GM21737 (cell line): Measurements from ENCODE around the gene FANCI.

ENCODE experiments used
- ATAC-seq: cut with Tn5 transposase; IDR thresholded peaks from one replicate; pipeline ENCODE4 v1.9.1; 2021; ENCODE audit warnings: mild to moderate bottlenecking, moderate library complexity; ENCODE audit not compliant: unreplicated experiment

FANCI gene

GRCh38 chr15:89359471-89360293 is 115.9 kb downstream of the FANCI start:
- ATAC-seq, result no peak

- no peak for ATAC-seq
These were observed 116.7 kb downstream of the FANCI start for GRCh38 chr15:89360294-89360971.

DNA sequence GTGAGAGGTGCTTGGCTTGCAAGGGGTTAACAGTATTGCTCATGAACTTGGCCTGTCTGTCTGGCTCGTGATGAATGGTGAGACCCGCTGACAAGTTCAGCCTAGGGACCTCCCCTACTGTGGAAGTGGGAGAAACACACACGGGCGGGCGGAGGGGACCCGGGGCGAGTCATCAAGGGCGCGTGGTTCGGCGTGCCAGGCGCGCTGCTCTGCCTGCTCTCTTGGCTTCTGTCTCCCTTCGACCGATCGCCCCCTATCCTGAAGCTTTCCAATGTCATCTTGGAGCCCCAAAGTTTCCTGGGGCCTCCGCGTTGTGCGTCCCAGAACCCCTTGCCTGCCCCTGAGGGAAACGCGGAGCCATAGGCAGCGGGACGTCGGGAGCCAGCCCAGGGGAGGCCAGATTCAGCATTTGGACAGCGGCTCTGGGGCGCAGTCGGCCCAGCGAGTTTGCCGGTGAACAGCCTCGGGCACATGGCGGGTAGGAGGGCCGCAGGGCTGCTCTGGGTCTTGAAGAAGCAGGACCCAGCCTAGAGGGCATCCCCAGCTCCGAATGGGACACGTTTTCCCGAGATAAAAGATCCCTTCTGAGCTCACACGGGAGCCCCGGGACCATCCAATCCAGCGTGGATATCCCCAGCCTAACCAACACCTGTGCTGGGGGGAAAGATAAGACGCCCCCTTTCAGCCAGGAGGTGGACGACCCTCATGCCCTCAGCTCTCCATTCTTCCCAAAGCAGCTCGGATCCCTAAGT is 117.8 kb downstream of the FANCI start:
- ATAC-seq, result no peak

GRCh38 chr15:89362203-89363101 is 118.7 kb downstream of the FANCI start:
- no peak for ATAC-seq

DNA sequence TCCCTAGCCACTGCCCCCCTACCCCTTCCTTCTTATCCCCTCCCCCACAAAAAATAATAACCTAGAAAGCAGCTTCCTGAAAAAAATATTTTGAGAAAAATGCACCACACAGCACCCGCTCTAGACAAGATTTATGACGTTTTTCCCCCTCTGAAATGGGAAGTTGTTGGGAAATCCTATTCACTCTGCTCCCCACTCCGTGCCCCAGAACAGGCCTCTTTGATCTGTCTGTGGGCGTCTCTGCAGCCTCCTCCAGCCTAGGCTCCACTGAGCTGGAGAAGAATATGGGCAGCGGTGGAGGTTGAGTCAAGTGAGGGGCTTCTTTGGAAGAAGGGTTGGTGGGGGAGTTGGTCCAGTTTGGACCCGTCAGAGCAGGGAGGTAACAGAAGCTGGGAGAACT is 119.4 kb downstream of the FANCI start:
- no peak for ATAC-seq

- ATAC-seq, result no peak
These were observed 120.0 kb downstream of the FANCI start for GRCh38 chr15:89363770-89364169.

DNA sequence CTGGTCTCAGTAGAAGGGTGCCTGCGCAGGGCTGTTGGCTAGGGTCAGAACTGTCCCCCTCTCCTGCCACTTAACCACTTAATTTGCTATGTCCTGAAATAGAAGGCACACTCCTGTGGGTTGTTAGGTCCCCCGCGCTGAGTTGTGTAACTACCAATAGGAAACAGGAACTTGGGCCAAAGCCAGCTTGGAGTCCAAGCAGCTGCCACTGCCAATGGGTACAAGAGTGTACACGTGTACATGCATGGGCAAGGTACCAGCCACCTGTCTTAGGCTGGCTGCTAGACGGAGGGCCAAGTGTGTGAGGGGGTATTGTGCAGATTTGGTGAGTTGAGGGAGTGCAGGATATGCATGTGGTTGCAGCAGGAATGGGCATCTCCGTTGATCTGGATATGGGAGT is 120.6 kb downstream of the FANCI start:
- ATAC-seq, result no peak

- no peak for ATAC-seq
These were observed 121.1 kb downstream of the FANCI start for GRCh38 chr15:89364741-89365450.

DNA sequence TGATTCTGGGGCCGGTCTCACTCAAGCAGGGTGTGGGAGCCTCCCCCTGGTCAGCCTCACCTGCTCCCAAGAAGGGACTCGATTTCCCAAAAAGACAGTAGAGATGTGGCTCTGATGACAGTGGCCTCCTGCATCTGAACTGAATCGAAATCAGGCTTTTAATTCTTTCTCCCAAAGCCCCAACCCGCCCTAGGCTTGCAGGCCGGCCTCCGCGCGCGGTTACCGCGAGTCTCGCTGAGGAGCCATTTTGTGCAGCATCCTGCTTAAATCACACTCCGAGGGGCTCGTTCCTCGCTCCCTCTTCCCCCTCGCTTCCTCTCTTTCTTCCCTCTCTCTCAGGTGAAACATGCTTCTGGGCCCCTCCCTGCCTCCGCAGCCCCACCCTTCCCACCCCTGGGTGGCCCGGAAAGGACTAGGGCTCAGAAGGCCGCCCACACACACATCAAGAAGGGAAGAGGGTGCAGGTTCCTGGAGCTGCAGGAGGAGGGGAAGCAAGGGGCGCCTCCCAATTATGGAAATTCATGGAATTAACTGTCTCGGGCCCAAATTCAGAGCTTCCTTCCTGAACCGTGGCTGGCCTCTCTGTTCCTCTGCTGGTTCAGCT is 121.8 kb downstream of the FANCI start:
- no peak for ATAC-seq
